ENCODE data around the gene GET3.

GET3 gene

DNA sequence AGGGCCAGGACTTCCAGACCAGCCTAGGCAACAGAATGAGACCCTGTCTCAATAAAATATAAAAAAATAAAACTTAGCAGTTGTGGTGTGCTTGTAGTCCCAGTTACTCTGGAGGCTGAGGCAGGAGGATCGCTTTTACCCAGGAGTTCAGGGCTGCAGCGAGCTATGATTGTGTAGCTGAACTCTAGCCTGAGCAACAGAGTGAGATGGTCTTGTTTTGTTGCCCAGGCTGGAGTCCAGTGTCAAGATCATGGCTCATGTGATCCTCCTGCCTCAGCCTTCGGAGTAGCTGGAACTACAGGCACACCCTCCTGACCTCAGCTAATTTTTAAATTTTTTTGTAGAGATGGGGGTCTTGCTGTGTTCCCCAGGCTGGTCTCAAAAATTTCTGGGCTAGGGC lies 49.7 kb downstream of the GET3 start:
- H3K9me3 ChIP-seq (ENCODE audit: control insufficient read depth, insufficient read depth, low read length): no peaks in the 10 kb centered on the region
- peaks cover 47% of the 10 kb centered on the region for H3F3A ChIP-seq (ENCODE audit: control insufficient read depth, insufficient read depth)
- peaks cover 84% of the 10 kb centered on the region for H3K4me1 ChIP-seq (ENCODE audit: control insufficient read depth, low read length)
- peak overlapping the region; percentile 93 for H3K4me2 ChIP-seq (ENCODE audit: low read length)
- no peaks in the 10 kb centered on the region for H4K20me1 ChIP-seq (ENCODE audit: control insufficient read depth, insufficient read depth, low read depth, low read length)
- TF ChIP-seq, protein P1, sequence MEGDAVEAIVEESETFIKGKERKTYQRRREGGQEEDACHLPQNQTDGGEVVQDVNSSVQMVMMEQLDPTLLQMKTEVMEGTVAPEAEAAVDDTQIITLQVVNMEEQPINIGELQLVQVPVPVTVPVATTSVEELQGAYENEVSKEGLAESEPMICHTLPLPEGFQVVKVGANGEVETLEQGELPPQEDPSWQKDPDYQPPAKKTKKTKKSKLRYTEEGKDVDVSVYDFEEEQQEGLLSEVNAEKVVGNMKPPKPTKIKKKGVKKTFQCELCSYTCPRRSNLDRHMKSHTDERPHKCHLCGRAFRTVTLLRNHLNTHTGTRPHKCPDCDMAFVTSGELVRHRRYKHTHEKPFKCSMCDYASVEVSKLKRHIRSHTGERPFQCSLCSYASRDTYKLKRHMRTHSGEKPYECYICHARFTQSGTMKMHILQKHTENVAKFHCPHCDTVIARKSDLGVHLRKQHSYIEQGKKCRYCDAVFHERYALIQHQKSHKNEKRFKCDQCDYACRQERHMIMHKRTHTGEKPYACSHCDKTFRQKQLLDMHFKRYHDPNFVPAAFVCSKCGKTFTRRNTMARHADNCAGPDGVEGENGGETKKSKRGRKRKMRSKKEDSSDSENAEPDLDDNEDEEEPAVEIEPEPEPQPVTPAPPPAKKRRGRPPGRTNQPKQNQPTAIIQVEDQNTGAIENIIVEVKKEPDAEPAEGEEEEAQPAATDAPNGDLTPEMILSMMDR (IDR thresholded peaks at IDR 0.05; ENCODE audit: low read depth, low read length, poor library complexity, severe bottlenecking): no peak
- TF ChIP-seq EZH2phosphoT487 (IDR thresholded peaks at IDR 0.05; ENCODE audit: borderline replicate concordance, low read length): no peak
- H3K27ac ChIP-seq (ENCODE audit: low read depth, low read length): peak overlapping the region; percentile 75
- no peak overlapping the region for H3K4me3 ChIP-seq (ENCODE audit: low read length)
- no peaks in the 10 kb centered on the region for H3K36me3 ChIP-seq (ENCODE audit: control insufficient read depth, low read length)
- peaks cover 15% of the 10 kb centered on the region for H3K79me2 ChIP-seq (ENCODE audit: control insufficient read depth, low read length)
- H3K27me3 ChIP-seq (ENCODE audit: control insufficient read depth, low read length): no peaks in the 10 kb centered on the region
- H3K9me2 ChIP-seq (replicated peaks; ENCODE audit: control insufficient read depth, low read length): no peaks in the 10 kb centered on the region

- no peaks in the 10 kb centered on the region for H3K27me3 ChIP-seq (ENCODE audit: control insufficient read depth, low read length)
- H3K27ac ChIP-seq (ENCODE audit: low read depth, low read length): no peak overlapping the region
- peaks cover 79% of the 10 kb centered on the region for H3K4me1 ChIP-seq (ENCODE audit: control insufficient read depth, low read length)
- peaks cover 20% of the 10 kb centered on the region for H3K79me2 ChIP-seq (ENCODE audit: control insufficient read depth, low read length)
- no peak for TF ChIP-seq EZH2phosphoT487 (IDR thresholded peaks at IDR 0.05; ENCODE audit: borderline replicate concordance, low read length)
- TF ChIP-seq, protein P1 (IDR thresholded peaks at IDR 0.05; ENCODE audit: low read depth, low read length, poor library complexity, severe bottlenecking): no peak
- H3K4me2 ChIP-seq (ENCODE audit: low read length): no peak overlapping the region
- H3K4me3 ChIP-seq (ENCODE audit: low read length): no peak overlapping the region
- H3F3A ChIP-seq (ENCODE audit: control insufficient read depth, insufficient read depth): peaks cover 43% of the 10 kb centered on the region
- H4K20me1 ChIP-seq (ENCODE audit: control insufficient read depth, insufficient read depth, low read depth, low read length): no peaks in the 10 kb centered on the region
- no peaks in the 10 kb centered on the region for H3K9me2 ChIP-seq (replicated peaks; ENCODE audit: control insufficient read depth, low read length)
- H3K9me3 ChIP-seq (ENCODE audit: control insufficient read depth, insufficient read depth, low read length): no peaks in the 10 kb centered on the region
- no peaks in the 10 kb centered on the region for H3K36me3 ChIP-seq (ENCODE audit: control insufficient read depth, low read length)
Measured at GRCh38 chr19:12787458-12787857, 50.2 kb downstream of the GET3 start.

DNA sequence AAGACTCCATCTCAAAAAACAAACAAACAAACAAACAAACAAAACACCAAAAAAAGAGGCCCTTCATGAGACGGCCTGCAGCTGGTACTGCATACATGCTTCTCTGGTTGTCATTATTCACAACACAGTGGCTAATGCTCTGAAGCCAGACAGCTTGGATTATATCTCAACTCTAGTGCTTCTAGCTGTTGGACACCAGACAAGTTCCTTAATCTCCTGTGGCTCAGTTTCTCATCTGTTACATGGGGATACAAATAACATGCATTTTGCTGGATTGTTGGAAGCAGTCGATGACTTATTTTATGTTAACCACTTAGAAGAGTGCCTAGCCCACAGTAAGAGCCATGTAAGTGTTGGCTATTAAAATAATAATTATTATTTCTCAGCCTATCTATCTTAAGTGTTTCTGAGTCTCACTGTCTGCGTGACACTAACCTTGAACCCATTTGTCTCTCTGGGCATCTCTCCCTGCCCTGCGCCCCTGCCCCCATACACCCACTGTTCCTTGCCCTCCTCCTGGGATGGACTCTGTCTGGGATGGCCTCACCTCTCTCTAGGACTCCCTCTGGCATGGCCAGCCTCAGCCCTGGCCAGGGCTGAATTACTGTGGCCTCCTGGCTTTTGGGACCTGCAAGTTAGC lies 50.9 kb downstream of the GET3 start:
- no peaks in the 10 kb centered on the region for H3K9me3 ChIP-seq (ENCODE audit: control insufficient read depth, insufficient read depth, low read length)
- peak overlapping the region; percentile 93 for H3K4me2 ChIP-seq (ENCODE audit: low read length)
- H3K9me2 ChIP-seq (replicated peaks; ENCODE audit: control insufficient read depth, low read length): no peaks in the 10 kb centered on the region
- peaks cover 43% of the 10 kb centered on the region for H3F3A ChIP-seq (ENCODE audit: control insufficient read depth, insufficient read depth)
- peaks cover 27% of the 10 kb centered on the region for H3K79me2 ChIP-seq (ENCODE audit: control insufficient read depth, low read length)
- no peaks in the 10 kb centered on the region for H4K20me1 ChIP-seq (ENCODE audit: control insufficient read depth, insufficient read depth, low read depth, low read length)
- peak overlapping the region; percentile 79 for H3K4me3 ChIP-seq (ENCODE audit: low read length)
- H3K27me3 ChIP-seq (ENCODE audit: control insufficient read depth, low read length): no peaks in the 10 kb centered on the region
- peaks cover 72% of the 10 kb centered on the region for H3K4me1 ChIP-seq (ENCODE audit: control insufficient read depth, low read length)
- H3K27ac ChIP-seq (ENCODE audit: low read depth, low read length): peak overlapping the region; percentile 84
- TF ChIP-seq, protein P1 (IDR thresholded peaks at IDR 0.05; ENCODE audit: low read depth, low read length, poor library complexity, severe bottlenecking): no peak
- no peak for TF ChIP-seq EZH2phosphoT487 (IDR thresholded peaks at IDR 0.05; ENCODE audit: borderline replicate concordance, low read length)
- peaks cover 6% of the 10 kb centered on the region; the same call in 1 of the 2 replicates for H3K36me3 ChIP-seq (ENCODE audit: control insufficient read depth, low read length)

Measured in DOHH2 (cell line).